Mononuclear cell (primary cell): ENCODE measurements around the gene RERE. TPM values are rescaled to one million over a fixed set of nuclear protein-coding genes. Genes with fewer than 3 reads are reported as not detected.
"Not testable (repeated sequence)": the region's sequence is repeated elsewhere in the genome, so short reads cannot be mapped to it uniquely, and the experiment has no call there.

Source experiments
- H3K27me3 ChIP-seq: 2 replicates; pipeline ENCODE4 v1.6.0; 2011; ENCODE audit warnings: low read length, control low read depth; ENCODE audit not compliant: insufficient read depth
- H3K4me1 ChIP-seq: 2 replicates; pipeline ENCODE4 v1.5.1; 2011; ENCODE audit warnings: mild to moderate bottlenecking, low read length, control low read depth; ENCODE audit not compliant: insufficient read depth
- H3K4me3 ChIP-seq: 2 replicates; pipeline ENCODE4 v1.5.1; 2011; ENCODE audit warnings: mild to moderate bottlenecking, low read length, moderate library complexity
- H3K9me3 ChIP-seq: 2 replicates; pipeline ENCODE4 v1.5.1; 2011; ENCODE audit warnings: low read depth, mild to moderate bottlenecking, control low read depth, low read length
- total RNA-seq: library from RNA; depleted of rRNA; stranded (reverse); fragments of >200 nt; gene quantifications from one replicate; pipeline ENCODE4 v1.2.3, GENCODE V29; 2012

RERE gene
- total RNA-seq, 1 donor, result 60.7 TPM

GRCh38 chr1:8595332-8595731, 222.1 kb downstream of the RERE start:
- H3K27me3 ChIP-seq, result no peaks in the 10 kb centered on the region
- no peak overlapping the region for H3K4me3 ChIP-seq
- no peaks in the 10 kb centered on the region for H3K4me1 ChIP-seq
- H3K9me3 ChIP-seq, result no peaks in the 10 kb centered on the region

DNA sequence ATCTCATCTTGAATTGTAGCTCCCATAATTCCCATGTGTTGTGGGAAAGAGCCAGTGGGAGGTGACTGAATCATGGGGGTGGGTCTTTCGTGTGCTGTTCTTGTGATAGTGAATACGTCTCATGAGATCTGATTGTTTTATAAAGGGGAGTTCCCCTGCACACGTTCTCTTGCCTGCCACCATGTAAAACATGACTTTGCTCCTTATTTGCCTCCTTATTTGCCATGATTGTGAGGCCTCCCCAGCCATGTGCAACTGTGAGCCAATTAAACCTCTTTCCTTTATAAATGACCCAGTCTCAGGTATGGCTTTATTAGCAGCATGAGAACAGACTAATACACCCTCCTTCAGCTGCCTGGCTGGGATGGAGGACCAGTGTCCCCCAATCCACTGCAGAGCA, 224.1 kb downstream of the RERE start:
- not testable (repeated sequence) for H3K4me1 ChIP-seq, H3K4me3 ChIP-seq, H3K27me3 ChIP-seq, H3K9me3 ChIP-seq

- Histone ChIP-seq H3K27me3 (no peaks in the 10 kb centered on the region), H3K4me1 (no peaks in the 10 kb centered on the region), H3K9me3 (no peaks in the 10 kb centered on the region), H3K4me3 (no peak overlapping the region)
These were observed 225.9 kb downstream of the RERE start for GRCh38 chr1:8591569-8591968.

DNA sequence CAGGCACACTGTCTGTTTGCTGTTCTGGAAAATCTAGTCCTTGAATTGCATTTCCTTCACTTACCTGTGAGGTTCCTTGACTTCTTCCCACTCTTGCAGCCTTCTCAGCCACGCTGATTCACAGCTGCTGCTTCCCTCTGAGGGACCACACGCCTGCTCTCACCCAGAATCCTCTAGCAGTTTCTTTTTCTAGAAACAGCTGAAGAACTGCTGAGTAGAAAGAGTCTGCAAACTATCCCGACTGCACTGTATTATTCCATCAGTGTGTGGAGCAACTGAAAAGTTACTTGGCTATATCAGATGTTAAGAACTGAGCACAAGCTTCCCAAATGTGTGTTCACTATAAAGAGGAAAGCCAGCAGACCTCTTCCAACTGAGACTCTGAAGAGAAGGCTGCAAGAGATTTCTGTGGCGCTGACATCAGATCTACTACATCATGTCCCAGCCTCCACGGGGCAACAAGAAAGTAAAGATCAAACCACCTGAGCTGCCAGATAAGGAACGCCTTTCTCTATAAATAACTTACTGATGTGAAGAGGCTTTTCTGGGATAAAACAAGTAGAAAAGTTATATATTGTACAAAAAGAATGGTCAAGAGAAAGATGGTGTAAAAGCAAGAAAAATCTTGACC, 226.6 kb downstream of the RERE start:
- H3K27me3 ChIP-seq, result no peaks in the 10 kb centered on the region
- no peaks in the 10 kb centered on the region for H3K9me3 ChIP-seq
- H3K4me1 ChIP-seq, result no peaks in the 10 kb centered on the region
- H3K4me3 ChIP-seq, result no peak overlapping the region

DNA sequence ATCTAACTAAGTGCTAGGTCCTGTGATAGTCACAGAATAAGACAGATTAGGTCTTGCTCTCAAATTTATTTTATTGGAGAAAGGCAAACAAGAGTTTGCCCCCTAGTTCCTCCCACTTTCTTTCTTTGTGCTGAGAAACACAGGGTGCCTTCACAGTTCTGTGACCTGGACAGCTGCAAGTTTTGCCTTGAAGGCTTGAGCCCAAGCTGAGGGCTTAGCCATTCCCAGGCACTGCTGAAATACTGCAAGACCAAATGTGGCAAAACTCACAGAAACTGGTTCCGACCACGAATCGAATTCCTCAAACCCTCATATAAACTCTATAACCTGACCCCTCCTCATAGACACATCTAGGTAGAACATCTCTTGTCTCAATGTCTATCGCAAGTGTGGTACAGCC, 227.9 kb downstream of the RERE start:
- Histone ChIP-seq H3K27me3 (no peaks in the 10 kb centered on the region), H3K9me3 (no peaks in the 10 kb centered on the region), H3K4me1 (no peaks in the 10 kb centered on the region), H3K4me3 (no peak overlapping the region)

GRCh38 chr1:8587784-8588183, 229.7 kb downstream of the RERE start:
- Histone ChIP-seq H3K4me3 (no peak overlapping the region), H3K4me1 (no peaks in the 10 kb centered on the region), H3K27me3 (no peaks in the 10 kb centered on the region), H3K9me3 (no peaks in the 10 kb centered on the region)

DNA sequence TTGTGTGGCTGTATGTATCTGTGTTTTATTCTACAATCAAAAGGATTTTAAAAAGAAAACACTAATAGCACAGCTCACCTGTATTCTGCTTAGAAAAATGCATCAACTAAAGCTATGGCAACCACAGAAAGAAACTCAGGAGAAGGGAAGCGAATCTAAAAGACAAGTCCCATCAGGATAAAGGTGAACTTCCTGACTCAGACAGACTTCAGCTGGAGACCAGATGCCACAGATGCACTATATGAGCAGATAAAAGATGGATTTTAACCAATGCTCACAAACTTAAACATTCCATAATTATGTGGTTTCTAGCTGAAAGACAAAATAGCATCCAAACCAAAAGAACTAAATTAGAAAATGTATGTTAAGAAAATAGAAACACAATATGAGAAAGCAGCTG, 231.0 kb downstream of the RERE start:
- H3K4me3 ChIP-seq, result no peak overlapping the region
- H3K9me3 ChIP-seq, result no peaks in the 10 kb centered on the region
- no peaks in the 10 kb centered on the region for H3K4me1 ChIP-seq
- H3K27me3 ChIP-seq, result no peaks in the 10 kb centered on the region

- no peaks in the 10 kb centered on the region for H3K27me3 ChIP-seq
- H3K4me3 ChIP-seq, result no peak overlapping the region
- H3K4me1 ChIP-seq, result no peaks in the 10 kb centered on the region
- no peaks in the 10 kb centered on the region for H3K9me3 ChIP-seq
These were observed 233.1 kb downstream of the RERE start for GRCh38 chr1:8584316-8584715.

GRCh38 chr1:8583031-8583430, 234.4 kb downstream of the RERE start:
- no peaks in the 10 kb centered on the region for H3K4me1 ChIP-seq
- H3K4me3 ChIP-seq, result no peak overlapping the region
- no peaks in the 10 kb centered on the region for H3K9me3 ChIP-seq
- no peaks in the 10 kb centered on the region for H3K27me3 ChIP-seq

- Histone ChIP-seq H3K9me3 (no peaks in the 10 kb centered on the region), H3K4me1 (no peaks in the 10 kb centered on the region), H3K4me3 (no peak overlapping the region), H3K27me3 (no peaks in the 10 kb centered on the region)
These were observed 236.9 kb downstream of the RERE start for GRCh38 chr1:8580566-8580965.

GRCh38 chr1:8578936-8579335, 238.5 kb downstream of the RERE start:
- Histone ChIP-seq H3K27me3 (no peaks in the 10 kb centered on the region), H3K4me1 (no peaks in the 10 kb centered on the region), H3K9me3 (no peaks in the 10 kb centered on the region), H3K4me3 (no peak overlapping the region)

- Histone ChIP-seq H3K4me1 (no peaks in the 10 kb centered on the region), H3K27me3 (no peaks in the 10 kb centered on the region), H3K9me3 (no peaks in the 10 kb centered on the region), H3K4me3 (no peak overlapping the region)
These were observed 239.1 kb downstream of the RERE start for GRCh38 chr1:8578132-8578877.

- no peaks in the 10 kb centered on the region for H3K9me3 ChIP-seq
- no peaks in the 10 kb centered on the region for H3K4me1 ChIP-seq
- no peak overlapping the region for H3K4me3 ChIP-seq
- H3K27me3 ChIP-seq, result no peaks in the 10 kb centered on the region
These were observed 242.5 kb downstream of the RERE start for GRCh38 chr1:8574985-8575384.

- no peak overlapping the region for H3K4me3 ChIP-seq
- no peaks in the 10 kb centered on the region for H3K9me3 ChIP-seq
- H3K27me3 ChIP-seq, result no peaks in the 10 kb centered on the region
- no peaks in the 10 kb centered on the region for H3K4me1 ChIP-seq
These were observed 245.3 kb downstream of the RERE start for GRCh38 chr1:8572106-8572505.

- H3K27me3 ChIP-seq, result no peaks in the 10 kb centered on the region
- H3K4me1 ChIP-seq, result no peaks in the 10 kb centered on the region
- H3K4me3 ChIP-seq, result no peak overlapping the region
- H3K9me3 ChIP-seq, result no peaks in the 10 kb centered on the region
These were observed 246.0 kb downstream of the RERE start for GRCh38 chr1:8571200-8571984.
